Putamen (tissue), 1 donor: Measurements from ENCODE around the gene NUAK1.

Source experiments
- DNase-seq: peaks from one replicate; pipeline ENCODE4 v3.0.0-alpha.2; 2016; ENCODE audit warnings: low spot score

The NUAK1 gene

GRCh38 chr12:106109168-106109910 lies 29.4 kb downstream of the NUAK1 start:
- DNase-seq = no peak

- no peak for DNase-seq
Measured at GRCh38 chr12:106108185-106108835, 30.4 kb downstream of the NUAK1 start.

DNA sequence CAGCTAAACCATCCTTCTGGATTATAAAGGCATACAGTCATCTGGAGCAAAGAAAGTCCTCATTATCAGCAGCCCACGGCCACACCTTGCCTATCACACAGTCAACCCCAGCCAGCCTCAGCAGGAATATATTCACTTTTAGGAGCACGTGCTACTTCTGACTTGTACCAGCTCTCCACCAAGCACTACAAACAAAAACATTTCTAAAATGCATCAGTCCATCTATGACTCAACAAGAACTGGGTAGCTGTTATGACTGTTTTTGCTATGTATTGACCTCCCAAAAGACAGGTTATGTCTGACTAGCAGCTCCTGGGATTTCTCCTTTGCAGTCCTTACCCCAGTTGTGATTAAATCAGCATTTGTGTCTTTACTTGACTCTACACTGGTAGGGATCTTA lies 31.2 kb downstream of the NUAK1 start:
- no peak for DNase-seq

DNA sequence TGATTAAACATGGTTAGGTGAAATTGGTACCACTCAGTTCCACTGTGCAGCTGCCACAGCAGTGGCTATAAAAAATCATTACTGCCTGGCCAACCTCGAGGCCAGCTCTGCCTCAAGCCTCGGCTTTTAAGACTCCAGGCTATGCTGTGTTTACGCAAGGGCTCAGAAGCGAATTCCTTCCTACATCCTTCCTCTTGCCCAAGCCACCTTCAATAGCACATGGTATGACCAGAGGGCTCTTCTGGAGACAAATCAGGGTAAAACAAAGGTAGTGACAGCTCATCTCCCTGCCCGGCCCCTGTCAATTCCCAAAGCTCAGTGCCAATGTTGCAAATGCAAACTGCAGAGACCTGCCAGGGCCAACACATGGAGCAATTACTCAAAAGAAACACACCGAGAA lies 31.9 kb downstream of the NUAK1 start:
- DNase-seq = no peak

- DNase-seq = no peak
Measured at GRCh38 chr12:106106061-106106566, 32.6 kb downstream of the NUAK1 start.

- DNase-seq = no peak
Measured at GRCh38 chr12:106101803-106102202, 37.0 kb downstream of the NUAK1 start.

- DNase-seq = no peak
Measured at GRCh38 chr12:106098691-106099200, 40.0 kb downstream of the NUAK1 start.

DNA sequence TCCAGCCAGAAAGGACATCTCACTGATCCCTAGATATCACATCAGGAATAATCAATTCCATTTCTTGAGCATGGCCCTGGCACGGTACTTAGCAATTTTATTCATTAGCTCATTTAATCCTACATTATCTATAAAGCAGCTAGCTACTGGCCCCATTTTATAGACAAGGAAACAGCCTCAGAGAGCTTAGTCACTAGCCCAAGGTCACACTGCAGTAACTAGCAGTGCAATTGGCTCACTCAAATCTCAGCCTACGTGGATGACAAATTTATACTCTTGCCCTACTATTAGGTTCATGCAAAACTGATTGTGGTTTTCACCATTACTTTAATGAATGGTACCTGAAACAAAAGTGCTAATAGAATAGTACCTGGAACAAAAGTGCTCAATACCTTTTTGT lies 41.7 kb downstream of the NUAK1 start:
- DNase-seq = no peak

- no peak for DNase-seq
Measured at GRCh38 chr12:106096376-106096775, 42.4 kb downstream of the NUAK1 start.

DNA sequence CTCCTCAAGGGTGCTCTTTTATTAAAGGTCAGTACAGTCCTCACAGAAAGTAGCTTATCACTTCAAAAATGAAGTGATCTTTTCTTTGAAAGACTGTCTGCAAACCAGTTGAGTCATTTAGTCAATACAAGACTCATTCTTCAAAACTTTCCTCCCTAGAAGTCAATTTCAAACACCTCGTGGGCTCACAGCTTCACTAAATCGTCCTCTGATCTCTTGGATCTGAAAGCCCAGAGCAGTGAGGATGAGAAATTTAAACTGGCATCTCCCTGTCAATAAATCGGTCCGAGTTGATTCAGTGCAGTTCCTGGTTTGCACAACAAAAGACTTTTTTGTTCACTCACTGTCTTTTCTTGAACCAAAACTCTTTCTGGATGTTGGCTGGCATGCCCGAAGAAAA lies 44.5 kb downstream of the NUAK1 start:
- DNase-seq = no peak

- DNase-seq = no peak
Measured at GRCh38 chr12:106093246-106093645, 45.5 kb downstream of the NUAK1 start.

DNA sequence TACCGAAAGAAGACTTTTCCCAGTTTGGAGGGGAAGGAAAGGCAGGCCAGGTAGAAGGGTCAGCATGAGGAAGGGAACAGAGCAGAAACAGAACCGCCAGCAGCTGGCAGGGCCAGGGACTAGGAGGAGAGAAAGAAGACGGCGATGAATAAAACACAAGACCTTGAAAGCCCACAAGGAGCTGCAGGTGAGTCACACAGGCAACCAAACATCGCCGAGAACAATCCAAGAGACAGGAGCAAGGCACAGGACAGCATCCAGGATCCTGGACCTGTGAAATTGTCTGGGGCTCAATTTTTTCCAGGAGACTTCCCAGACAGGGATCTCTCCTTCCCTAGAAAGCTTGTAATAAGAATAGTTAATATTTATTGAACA lies 47.3 kb downstream of the NUAK1 start:
- DNase-seq = no peak

GRCh38 chr12:106090591-106091445 lies 47.9 kb downstream of the NUAK1 start:
- DNase-seq = no peak

GRCh38 chr12:106089935-106090334 lies 48.8 kb downstream of the NUAK1 start:
- no peak for DNase-seq

DNA sequence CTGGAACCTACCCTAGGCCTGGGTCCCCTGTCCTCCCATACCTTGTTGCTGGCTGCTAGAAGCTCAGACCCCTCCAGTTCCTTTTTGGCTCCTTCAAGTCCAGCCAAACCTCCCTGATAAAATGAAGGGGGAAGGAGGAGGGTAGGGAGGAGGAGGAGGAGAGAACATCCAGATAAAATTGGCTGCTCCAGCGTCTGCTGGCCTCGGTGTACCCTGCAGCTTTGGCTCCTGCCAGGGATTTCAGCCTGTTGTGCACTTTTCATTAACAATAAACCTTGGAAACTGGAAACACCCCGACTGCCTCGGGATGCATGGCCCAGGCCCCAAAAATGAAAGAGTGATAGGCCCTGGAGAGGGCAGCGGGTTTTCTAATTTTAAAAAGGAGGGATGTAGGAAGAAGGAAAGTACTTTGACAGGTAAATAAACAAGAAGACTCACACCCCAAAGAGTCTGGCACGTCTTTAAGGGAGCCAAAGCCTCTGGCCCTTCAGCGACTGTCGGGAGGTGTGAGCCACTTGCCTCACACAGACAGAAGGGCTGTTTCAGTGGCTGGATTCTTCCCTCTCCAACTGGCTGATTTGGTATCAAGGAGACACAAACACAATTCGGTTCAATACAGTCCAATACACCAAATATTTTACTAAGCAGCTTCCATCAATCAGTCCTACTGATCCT lies 49.8 kb downstream of the NUAK1 start:
- no peak for DNase-seq

GRCh38 chr12:106088246-106088808 lies 50.4 kb downstream of the NUAK1 start:
- no peak for DNase-seq

- DNase-seq = peak; percentile 91
Measured at GRCh38 chr12:106086696-106087095, 52.1 kb downstream of the NUAK1 start.

- DNase-seq = no peak
Measured at GRCh38 chr12:106085213-106085612, 53.5 kb downstream of the NUAK1 start.

- DNase-seq = no peak
Measured at GRCh38 chr12:106084759-106085158, 54.0 kb downstream of the NUAK1 start.

DNA sequence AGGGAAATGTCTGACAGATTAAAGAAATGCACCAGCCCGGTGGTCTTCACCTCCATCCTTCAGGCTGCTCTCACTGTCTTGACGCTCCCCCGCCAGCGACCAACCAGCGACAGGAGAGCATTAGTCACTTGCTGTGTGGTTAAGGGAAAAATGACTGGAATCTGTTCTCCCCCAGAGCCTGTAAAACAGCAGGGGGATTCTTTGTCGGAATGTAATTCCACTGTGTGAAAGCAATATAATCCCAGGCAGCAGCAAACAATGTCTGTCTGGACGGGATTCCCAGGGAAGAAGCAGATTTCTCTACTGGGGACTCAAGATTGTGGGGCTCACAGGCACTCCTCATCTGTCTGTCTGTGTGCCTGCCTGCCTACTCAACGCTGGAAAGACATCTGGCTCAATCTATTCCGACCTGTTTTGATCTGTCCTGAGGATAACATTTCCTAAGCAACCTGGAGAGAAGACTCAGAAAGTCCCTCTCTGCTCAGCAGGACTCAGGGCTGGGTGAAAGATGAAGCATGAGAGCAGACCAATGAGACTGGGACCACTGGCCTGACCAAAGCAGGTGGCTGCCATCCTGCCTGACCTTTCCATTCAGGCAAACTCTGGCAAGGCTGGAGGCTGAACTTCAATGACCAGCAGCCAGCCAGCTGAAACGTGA lies 54.6 kb downstream of the NUAK1 start:
- DNase-seq = no peak
